ENCODE results near the gene PLB1.

- no peak for TF ChIP-seq POLR2A (IDR thresholded peaks at IDR 0.05)
- no peak for TF ChIP-seq CTCF (IDR thresholded peaks at IDR 0.05)
Measured at GRCh38 chr2:28668106-28668814, 172.4 kb downstream of the PLB1 start.

Measured in right lobe of liver (tissue), 4 donors.